Measurements from ENCODE around the gene MYO3B.
"Not testable (repeated sequence)": the region's sequence is repeated elsewhere in the genome, so short reads cannot be mapped to it uniquely, and the experiment has no call there.

MYO3B gene

GRCh38 chr2:170665743-170666142, 487.8 kb downstream of the MYO3B start:
- no peak for DNase-seq

GRCh38 chr2:170669909-170670308, 492.0 kb downstream of the MYO3B start:
- DNase-seq = no peak

DNA sequence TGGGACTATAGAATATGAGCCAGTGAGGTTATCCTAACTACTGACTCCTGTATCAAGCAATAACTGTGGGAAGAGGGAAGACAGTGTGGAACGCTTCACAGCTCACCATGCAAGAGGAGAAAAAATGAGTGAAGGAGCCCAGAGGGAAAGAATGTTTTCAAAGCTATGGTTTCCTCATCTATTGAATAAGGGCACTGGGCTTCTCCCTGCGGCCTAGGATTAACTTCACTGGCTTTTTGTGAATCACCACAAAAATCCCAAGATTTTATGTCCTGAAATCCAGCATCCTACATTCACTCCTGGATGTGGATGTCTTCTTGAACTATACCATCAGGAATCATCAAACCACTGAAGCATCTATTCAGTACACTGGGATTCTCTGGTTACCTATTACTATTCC, 492.7 kb downstream of the MYO3B start:
- no peak for DNase-seq

GRCh38 chr2:170671079-170671478, 493.1 kb downstream of the MYO3B start:
- DNase-seq = no peak

DNA sequence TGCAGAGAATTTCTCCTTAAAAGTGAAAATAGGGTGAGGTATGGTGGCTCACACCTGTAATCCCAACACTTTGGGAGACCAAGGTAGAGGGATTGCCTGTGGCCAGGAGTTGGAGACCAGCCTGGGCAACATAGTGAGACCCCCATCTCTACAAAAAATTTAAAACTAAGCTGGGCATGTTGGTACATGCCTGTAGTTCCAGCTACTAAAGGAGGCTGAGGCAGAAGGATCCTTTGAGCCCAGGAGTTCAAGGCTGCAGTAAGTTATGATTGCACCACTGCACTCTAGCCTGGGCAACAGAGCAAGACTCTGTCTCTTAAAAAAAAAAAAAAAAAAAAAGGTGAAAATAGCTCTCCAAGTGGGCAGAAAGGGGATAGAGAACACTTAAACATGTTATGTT, 496.3 kb downstream of the MYO3B start:
- DNase-seq = not testable (repeated sequence)

DNA sequence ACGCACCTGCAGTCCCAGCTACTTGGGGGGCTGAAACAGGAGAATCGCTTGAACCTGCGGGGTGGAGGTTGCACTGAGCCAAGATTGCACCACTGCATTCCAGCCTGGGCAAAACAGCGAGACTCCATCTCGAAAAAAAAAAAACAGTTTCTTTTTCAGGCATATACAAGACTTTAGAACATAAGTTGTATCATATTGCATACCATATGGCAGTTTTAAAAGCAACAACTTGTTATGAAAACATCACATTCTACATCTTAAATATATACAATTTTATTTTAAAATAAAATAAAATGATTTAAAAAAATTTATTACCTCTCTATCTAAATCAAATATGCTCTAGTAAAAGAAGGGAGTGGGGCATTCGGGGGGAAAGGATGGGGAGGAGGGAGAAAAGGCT, 497.8 kb downstream of the MYO3B start:
- no peak for DNase-seq

DNA sequence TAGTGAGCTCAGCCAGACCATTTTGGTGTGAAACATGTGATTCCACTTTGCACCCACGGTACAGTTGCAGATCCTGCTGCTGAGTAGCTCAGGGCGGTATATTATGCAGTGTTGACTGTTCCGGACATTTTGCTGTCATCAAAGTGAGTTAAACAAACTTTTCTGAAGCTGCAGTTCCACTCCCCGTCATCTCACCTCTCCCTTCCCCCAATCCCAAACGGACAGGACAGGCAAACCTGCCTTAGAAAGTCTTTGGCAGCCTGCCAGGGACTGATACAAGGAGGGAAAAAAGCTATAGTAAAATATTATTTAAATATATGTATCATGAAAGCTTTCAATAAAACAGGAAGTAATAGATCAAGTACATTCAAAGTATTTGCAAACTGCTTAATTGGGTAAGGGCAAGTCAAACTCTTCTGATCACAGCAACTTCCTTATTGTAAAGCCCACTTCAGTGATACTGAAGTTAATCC, 501.7 kb downstream of the MYO3B start:
- no peak for DNase-seq

GRCh38 chr2:170680172-170680941, 502.4 kb downstream of the MYO3B start:
- no peak for DNase-seq

DNA sequence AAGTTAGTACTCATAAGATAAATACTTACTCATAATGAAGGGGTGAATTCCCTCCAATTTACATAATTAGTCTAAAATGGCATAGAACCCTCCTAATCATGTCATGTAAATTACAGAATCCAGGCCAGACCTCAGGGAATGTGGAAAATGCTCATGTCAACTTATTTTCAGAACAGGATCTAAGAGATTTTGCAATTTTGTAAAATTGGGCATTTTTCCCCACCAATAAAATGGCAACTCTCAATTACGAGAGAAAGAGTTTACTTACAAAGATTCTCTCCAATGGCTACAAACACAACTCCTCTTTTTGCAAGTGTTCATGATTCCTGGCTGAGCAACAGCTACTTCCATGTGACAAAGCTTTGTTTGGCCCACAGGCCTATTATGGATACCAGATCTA, 503.4 kb downstream of the MYO3B start:
- DNase-seq = no peak

DNA sequence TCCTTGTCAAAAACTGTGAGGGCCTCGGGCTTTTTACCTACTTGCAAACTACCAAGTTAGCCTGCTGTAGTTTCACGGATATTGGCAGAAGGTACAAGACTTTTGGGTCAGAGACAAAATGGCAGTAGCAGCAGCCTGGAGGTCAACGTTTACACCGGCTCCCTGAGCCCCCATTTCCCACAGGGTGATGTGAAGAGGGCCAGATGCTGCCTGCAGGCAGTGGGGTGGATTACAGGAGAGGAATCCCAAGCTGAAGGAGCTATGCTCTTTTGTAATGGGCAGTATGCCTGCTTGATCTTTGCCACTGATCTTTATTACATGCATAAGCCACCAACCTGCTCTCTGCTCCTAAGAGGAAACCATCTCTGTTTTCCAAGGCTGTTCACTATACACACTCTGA, 507.6 kb downstream of the MYO3B start:
- DNase-seq = no peak

- no peak for DNase-seq
Measured at GRCh38 chr2:170689481-170689880, 511.5 kb downstream of the MYO3B start.

DNA sequence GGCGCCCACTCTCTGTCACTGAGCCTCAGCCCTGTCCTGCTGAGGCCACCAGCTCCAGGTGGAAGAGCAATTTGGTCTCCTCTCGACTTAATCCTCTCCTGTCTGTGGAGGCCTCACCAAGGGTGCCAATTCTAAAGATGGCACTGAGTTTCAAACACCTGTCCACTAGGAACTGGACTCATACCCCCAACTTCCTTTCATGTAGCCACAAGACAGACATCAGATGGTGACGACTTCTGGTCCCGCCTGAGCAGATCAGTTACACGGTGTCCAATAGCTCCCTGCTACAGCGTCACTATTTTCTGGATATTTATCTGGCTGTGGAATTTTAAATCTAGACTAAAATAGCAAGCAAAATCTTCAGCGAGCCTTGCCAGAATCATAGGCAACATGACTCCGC, 512.7 kb downstream of the MYO3B start:
- DNase-seq = no peak

GRCh38 chr2:170694316-170694715, 516.4 kb downstream of the MYO3B start:
- no peak for DNase-seq

DNA sequence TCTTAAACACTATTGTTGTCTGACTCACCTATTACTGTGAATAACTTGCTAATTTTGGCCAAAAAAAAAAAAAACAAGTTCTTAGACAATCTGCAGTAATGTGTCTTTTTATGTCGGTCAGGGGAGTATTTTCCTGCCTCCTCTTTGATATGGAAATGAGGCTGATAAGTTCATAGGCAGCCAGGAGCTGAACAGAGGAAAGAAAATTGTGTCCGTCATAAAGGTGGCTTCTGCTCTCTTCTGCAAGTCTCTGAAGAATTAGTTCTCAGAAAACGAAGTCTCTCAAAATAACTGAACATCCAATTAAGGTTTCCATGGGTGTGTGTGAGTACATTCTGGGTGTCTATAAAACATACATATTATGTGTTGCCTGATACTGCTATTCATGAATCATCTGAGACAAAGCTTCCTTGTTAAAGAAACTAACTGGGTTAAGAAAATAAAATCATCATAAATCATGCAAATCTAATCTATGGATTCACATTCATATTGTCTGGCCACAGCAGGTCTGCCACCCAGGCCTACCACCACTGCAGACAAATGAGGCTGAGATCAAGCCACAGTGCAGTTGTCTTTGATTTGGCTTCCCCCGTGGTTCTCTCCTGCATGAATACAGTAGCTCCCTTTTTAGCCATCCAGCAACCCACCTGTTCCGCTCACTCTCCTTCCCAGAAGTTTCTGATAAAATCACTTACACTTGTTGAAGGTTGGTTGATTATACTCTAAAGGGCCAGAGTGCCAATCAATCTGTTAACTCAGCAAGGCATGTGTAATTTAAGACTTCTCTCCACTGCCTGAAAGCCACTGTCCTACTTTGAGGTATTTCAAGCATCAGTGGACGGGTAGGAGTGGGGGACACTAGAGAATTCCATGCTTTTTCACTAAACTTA, 517.8 kb downstream of the MYO3B start:
- no peak for DNase-seq

DNA sequence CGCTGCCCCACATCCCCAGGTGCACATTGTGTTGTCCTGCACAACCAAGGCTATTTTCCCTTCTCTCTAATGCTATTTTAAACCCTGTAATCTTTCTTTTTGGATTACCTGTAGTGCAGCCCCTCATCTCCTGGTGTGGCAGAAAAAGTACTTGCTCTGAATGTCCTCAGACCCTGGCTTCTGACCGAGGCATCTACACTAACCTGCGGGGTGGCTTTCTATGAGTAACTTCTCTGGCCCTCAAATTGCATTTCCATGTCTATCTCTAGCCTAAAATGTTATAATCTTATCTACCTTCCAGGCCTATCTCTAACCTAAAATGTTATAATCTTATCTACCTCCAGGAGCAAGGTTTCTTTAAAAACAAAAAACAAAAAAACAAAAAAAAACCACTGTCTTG, 519.0 kb downstream of the MYO3B start:
- no peak for DNase-seq

DNA sequence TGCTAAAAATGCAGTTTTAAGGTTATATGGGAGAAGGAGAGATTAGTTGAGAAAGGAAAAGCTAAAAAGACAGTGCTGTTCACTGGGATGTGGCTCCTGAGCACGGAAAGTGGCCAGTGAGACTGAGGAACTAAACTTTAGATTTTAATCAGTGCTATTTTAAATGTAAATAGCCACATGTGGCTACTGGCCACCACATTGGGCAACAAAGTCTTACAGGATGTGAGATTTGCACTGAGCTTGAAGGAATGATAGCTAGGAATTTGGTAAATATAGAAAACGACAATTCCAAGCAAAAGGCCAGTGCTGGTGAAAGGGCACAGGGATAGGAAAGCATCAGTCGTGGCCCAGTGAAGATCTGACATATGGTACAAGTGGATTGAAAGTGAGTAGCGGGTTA, 523.1 kb downstream of the MYO3B start:
- DNase-seq = no peak

DNA sequence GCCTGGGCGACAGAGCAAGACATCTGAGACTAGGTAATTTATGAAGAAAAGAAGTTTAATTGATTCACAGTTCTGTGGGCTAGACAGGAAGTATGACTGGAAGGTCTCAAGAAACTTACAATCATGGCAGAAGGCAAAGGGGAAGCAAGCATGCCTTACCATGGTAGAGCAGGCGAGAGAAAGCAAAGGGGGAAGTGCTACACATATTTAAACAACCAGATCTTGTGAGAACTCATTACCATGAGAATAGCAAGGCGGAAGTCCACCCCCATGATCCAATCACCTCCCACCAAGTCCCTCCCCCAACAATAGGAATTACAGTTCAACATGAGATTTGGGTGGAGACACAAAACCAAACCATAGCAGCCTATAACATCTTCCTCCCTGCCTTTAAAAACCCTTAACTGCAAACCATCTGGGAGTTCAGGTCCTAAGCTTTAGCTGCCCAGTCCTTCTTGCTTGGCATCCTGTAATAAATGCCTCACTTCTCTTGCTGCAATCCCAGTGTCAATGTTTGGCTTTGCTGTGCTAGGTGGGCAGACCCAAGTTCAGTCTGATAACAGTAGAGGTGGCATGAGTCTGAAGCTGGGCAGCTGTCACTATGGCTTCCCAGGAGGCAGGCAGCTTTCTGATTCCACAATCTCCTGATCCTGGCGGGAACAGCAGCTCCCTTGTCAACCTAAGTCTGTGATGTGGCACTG, 526.0 kb downstream of the MYO3B start:
- no peak for DNase-seq

All from NCI-H226 (cell line).